DMS153 treated with DMSO at 0.1 percent for 48 hours (cell line): ENCODE measurements around the gene RAP1GAP2.
"Not testable (repeated sequence)": the region's sequence is repeated elsewhere in the genome, so short reads cannot be mapped to it uniquely, and the experiment has no call there.

Experiments used
- DNase-seq: peaks from one replicate; lab custom pipeline; 2025; ENCODE audit not compliant: unreplicated experiment; lab: John Stamatoyannopoulos, UW

The RAP1GAP2 gene

DNA sequence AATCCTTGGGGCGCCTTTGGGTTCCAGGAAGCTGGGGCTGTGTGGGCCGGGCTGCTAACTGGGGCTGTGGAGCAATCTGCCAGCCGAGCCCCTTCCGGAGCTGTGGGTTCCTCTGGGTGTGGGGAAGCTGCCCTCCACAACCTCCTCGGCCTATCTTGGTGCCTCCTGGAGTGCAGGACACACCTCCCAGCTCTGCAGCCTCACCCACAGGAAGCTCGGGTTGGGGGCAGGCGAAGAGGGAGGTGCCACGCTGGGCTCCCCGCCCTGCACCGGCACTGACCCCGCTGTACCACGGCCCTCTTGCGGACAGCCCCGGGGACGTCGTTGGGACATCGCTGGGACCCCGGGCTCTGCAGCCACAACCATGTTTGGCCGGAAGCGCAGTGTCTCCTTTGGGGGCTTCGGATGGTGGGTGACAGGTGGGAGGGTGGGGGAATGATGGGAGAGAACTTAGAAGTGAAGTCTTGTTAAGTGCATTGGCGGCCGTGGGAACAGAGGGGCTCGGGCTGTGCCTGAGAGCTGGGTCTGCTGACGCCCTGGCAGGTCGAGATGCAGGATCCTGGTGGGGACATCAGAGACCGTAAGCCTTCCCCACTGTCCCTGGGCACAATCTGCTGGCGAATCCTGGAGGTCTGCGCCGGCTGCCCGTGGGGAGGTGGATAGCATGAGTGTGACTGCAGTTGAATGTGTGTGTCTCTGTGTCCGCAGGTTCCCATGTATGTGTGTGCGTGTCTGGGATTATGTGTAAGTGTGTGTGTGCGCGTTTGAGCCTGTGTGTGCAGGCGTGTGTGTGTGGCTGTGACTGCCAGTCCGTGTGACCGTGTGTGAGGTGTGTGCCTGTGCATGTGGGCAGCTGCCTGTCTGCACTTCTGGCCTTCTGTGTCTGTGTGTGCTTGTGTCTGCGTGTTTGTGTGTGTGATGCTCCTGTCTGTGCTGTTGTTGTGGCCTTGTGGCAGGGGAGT is at the start of gene RAP1GAP2:
RAP1GAP2 (plus strand) TSS at position 275 of the 962 bp plus-strand sequence; CDS start at position 365, 90 bp downstream.
- no peak for DNase-seq

DNA sequence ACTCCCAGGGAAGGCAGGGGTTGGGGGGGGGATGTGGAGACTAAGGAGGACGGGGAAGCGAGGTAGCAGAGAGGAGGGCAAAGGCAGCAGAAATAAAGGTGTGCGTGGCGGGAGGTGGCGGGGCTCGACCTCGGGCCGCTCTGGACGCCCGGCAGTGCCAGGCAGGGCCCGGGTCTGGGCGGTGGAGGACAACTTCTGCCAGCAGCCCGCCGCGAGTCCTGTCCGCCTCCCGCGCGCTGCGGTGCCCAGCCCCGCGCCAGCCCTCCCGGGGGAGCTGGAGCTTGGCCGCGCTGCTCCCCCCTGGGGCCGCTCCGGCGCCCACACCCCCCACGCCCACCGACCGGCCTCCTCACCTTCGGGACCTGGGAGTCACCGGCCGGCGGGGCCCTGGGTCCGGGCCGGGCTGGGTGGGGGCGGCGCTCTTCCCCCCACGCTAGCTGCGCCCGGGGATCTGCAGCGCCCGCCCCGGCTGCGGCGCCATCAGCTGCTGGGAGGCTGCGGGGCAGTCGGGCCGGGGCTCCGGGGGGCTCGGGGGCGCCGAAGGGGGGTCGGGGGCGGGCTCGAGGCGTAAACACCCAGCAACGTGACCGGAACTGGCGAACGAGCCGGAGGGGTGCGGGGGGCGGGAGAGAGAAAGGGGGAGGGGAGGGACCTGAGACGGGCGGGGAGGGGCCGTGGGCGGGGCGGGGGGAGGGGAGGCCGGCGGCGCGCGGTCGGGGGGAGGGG is 47.0 kb upstream of the RAP1GAP2 start, which contains the start of gene CCDC92B:
CCDC92B (minus strand) TSS at position 595 of the 726 bp plus-strand sequence. CDS start 14,507 bp downstream, outside the sequence.
- DNase-seq, result no peak

DNA sequence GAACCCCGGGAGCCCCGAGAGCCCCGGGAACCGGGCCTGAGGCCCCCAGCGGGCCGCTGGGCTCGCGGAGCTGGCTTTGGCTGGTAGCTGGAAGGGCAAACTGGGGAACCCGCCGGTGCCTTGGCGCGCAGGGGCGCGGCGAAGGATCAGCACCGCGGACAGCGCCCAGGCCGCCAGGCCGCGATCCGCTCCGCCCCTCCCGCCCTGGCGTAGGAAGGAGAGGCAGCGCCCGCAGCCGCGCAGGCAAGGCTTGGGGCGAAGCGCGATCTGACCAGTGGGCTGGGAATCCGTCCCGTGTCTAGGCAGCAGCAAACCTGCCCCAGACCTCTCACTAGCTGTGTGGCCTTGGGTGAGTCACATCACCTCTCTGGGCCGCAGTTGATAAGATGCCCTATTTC is 46.5 kb upstream of the RAP1GAP2 start:
- DNase-seq, result no peak

DNA sequence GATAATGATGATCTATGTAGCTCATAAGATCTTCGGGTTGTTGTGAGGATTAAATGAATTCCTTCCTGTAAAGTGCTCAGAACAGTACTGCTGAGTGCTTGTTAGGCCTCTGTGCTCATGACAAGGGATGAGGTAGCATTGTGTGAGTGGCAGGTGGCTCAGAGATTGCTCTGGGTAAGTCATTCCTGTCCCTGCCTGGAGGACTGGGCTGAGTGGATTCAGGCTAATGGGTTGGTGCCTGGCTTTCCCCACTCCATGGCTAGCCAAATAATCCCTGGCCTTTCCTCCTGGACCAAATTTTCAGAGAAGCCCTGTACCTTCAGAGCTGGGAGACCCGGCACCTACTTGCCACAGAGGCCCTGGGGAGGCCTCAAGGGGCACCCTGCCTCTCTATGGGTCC is 45.5 kb upstream of the RAP1GAP2 start:
- DNase-seq, result no peak

DNA sequence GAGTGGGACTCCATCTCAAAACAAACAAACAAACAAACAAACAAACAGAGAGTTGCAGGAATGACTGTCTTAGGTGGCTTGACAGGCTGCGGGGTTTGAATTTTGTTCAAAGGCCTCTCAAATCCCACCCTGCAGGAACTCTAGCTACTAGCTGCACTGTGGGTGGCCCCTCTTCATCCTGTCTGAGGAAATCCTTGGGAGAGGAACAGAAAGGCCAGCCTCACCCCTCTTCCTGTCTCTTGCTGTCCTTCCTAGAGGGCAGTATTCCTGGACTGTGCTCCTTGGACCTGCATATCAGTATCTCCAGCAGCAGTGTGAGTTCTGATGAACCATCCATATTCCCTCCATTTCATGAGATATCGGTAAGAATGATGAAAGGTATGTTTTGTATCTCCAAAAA is 44.7 kb upstream of the RAP1GAP2 start:
- DNase-seq, result no peak

DNA sequence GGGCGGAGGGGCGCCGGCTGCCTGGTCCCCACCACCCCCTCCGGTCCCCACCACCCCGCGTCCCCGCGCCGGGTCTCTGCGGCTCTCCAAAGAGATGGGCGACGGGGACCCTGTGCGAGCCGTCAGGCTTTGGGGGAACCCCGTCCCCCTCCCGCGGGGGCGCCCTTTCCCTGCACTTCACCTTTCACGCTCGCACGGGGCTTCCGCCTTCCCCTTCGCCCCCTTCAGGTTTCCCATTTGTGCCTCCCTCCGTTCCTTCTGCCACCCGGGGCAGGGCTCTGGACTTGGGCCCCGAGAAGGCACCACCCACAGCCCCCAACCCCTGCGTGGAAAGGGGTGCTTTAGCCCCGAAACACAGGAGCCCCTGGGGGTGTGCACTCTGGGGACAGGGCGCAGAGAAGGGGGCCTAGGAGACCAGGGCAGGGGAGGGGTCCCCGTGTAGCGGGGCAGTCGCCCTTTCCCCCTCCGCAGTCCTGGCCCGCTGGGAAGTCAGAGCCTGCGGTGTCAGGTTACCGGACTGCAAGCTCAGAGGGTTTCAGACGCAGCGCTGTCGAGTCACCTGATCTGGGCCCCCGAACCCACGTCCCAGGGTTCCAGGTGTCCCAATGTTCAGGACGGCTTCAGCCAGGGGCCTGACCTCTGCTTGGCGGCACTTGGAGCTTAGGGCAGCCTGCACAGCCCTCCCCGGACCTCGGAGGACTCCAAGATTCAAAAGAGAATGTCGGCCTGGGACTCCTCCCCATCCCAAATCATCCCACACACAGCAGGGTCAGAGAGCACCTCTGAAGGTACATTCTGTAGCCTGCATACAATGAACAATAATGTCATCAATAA is 40.1 kb upstream of the RAP1GAP2 start:
- no peak for DNase-seq

DNA sequence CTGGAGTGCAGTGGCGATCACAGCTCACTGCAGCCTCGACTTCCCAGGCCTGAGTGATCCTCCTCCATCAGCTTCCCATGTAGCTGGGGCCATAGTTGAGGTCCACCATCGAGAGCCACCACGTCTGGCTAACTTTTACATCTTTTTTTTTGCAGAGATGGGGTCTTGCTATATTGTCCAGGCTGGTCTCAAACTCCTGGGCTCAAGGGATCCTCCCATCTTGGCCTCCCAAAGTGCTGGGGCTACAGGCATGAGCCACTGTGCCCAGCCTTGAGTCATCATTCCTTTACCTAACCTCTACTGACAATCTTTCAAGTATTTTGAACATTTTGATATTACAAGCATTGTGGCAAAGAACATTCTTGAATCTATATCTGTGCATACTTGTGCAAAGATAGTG is 37.4 kb upstream of the RAP1GAP2 start:
- DNase-seq, result no peak

DNA sequence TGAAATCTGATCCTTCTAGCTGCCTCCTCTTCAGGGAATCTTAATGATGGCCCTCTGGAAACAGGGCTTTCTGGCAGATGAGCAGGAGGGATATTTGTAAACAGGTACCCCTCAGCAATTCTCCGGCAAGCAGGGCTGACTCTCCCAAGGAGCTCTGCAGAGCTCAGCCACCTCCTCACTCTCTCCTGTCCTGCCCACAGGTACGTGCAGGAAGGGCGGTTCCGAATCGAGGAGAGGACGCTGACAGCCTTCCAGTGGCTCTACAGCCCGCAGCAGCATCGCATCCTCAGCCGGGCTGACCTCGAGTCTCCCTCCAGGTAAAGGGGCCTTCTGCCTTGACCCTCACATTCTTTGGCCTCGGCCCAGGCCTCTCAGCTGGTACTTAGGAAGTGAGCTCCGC is 26.1 kb upstream of the RAP1GAP2 start:
- DNase-seq, result no peak

DNA sequence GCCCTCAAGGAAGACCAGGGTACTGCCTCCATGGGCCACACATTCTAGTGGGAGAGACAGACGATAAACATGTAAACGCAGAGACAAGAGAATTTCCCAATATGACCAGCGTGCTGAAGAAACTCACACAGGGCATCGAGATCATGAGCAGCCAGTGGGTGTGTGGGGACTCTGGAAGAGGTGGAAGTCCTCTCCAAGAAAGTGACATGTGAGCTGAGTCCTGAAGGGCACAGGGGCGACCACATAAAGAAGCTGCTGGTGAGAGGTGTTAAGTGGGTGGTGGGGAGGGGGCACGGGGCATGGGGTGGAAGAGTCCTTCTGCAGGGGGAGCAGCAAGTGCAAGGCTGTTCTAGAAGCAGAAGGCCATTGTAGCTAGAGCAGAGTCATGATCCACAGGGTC is 21.0 kb upstream of the RAP1GAP2 start:
- no peak for DNase-seq

DNA sequence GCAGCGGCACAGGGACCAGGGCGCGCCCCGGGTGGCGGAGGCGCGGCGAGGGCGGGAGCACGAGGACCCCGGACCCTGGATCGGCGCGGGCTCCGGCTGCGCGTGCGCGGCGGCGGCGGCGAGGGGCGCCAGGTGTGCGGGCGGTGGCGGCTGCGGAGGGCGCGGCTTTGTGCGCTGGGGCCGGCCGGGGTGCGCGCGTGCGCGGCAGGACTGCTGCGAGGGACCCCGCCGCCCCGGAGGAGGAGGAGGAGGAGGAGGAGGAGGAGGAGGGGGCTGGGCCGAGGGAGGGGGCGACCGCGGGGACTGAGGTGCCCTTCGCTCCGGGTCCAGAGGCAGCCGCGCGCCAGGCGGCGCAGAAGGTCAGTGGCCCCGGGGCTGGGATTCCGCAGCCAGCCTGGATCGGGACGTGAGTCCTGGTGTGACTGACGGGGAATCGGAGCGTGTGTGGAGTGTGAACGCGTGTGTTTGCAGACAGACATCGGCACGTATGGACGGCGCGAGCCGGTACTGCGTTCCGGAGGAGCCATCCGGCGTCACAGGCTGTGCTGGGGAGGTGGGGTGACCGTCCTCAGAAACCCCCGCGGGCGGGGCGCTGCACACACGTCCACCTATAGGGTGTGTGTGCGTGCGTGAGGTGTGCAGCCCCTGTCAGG is 19.5 kb upstream of the RAP1GAP2 start:
- DNase-seq, result no peak

DNA sequence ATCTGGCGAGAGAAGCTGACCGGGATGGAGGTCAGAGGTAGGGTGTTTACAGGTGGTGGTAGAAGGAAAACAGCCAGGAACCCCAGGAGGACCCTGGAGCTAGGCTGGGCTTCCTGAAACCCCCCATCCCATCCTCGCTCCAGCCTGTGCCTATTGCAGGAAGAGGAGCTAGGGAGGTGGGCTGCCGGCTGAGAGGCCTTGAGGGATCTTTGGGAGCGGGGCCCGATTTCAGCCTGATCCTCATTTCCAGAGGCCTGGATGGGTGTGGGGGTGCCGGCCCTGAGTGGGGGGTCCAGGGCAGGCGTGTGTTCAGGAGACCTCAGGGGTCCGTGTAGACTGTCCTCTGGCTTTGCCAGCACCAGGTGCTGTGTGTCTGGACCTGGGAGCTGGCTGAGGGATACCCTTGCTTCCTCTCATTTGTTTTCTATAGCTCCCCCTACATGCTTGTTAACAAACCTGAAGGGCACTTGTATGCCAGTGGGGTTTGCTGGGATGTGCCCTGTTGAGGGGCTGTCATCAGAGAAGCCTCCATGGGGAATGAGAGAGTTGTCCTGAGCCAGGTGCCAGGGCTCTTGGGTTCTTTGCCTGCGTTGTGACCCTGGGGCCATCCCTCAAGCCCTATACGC is 18.9 kb upstream of the RAP1GAP2 start:
- no peak for DNase-seq

DNA sequence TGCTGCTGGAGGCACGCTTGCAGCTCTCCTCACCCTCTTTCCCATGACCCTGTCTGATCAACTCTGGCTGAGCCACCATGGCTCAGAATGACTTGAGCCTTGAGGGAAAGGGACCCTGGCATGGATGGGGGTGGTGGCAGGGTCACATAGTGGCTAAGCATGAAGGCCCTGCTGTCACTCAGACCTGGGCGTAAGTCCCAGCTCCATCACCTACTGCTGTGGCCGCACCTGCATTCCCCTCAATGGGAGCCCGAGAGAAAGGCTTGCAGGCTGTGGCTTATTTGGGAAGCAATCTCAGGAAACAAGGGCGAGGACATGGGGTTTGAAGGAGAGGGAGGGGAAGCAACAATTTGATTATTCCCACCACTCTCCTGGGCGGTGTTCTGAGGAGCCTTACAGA is 17.7 kb upstream of the RAP1GAP2 start:
- no peak for DNase-seq

DNA sequence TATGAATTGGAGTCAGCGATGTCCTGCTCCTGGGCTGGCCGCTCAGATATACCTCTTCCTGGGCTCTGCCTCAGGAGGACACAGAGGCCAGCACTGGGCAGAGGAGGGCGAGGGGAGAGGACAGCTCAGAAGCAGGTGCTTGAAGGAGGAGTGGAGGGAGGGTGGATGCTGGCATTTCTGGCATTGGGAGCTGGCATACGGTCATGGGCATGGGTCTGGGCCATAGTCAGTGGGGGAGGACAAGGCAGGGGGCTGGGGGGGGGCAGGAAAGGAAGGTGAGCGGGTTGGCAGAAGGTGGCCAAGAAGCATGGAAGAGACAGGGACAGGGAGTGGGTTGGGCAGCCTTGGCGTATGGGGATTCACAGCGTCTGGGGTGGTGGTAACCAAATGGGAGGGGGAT is 16.7 kb upstream of the RAP1GAP2 start:
- no peak for DNase-seq

DNA sequence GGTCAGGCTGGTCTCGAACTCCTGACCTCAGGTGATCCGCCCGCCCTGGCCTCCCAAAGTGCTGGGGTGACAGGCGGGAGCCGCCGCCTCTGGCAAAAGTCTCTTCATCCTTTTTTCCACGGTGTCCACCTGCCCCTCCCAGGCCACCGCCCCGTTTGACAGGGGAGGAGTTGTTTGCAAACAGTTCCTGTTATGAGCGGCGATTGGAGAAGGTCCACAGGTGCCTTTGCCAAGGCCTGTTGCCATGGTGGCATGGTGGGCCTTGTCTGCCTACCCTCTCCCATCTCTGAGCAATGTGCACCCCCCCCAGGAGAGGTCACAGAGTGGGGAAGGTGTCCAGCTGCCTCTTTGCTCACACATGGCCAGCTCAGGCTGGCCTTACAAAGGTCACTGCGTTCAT is 16.0 kb upstream of the RAP1GAP2 start:
- DNase-seq, result no peak

DNA sequence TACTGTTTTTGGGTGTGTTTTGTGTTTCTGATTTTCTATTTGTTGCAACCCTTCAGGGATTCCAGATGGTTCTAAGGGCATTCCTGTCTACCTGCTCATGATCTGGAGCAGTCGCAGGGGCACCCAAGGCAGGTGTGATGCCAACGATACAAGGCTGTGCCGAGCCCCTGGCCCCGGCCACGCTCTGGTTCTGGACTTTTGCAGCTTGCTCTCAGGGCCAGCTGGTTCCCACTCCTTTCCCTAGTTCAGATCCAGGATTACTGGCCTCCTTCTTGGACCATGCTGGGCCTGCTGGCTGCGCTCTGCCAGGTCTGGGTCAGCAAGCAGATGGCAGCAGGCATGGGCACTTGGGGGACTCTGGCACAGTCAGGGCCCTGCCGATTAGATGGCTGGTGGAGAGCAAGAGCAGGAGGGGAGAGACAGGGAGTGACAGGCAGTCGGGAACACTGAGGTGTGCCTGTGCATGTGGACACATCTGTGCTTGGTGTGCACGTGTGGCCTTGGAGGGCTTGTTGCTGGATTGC is 15.2 kb upstream of the RAP1GAP2 start:
- no peak for DNase-seq

DNA sequence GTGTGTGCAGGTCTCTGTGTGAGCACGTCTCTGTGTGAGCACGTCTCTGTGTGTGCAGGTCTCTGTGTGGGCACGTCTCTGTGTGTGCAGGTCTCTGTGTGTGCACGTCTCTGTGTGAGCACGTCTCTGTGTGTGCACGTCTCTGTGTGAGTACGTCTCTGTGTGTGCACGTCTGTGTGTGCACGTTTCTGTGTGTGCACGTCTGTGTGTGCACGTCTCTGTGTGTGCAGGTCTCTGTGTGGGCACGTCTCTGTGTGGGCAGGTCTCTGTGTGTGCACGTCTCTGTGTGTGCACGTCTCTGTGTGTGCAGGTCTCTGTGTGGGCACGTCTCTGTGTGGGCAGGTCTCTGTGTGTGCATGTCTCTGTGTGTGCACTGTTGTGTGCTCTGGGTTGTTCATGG is 14.6 kb upstream of the RAP1GAP2 start:
- not testable (repeated sequence) for DNase-seq

DNA sequence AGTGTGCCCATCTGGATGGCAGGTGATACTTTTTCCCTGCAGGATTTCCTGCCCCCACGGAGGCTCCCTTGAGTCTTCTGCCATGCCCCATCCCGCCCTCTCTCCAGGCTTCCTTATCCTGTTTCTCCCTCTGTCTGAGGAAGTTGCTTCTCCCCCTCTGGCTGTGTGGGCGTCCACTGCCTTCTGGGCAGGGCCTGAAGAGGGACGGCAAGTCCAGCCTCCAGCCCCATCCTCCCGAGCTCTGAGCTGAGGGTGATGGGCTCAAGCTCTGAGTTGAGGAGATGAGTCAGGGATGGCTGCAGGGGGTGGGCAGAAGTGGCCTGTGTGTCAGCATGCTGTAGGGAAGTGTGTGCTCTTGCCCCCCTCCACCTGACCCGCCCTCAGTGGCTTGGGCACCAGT is 14.2 kb upstream of the RAP1GAP2 start:
- DNase-seq, result no peak

DNA sequence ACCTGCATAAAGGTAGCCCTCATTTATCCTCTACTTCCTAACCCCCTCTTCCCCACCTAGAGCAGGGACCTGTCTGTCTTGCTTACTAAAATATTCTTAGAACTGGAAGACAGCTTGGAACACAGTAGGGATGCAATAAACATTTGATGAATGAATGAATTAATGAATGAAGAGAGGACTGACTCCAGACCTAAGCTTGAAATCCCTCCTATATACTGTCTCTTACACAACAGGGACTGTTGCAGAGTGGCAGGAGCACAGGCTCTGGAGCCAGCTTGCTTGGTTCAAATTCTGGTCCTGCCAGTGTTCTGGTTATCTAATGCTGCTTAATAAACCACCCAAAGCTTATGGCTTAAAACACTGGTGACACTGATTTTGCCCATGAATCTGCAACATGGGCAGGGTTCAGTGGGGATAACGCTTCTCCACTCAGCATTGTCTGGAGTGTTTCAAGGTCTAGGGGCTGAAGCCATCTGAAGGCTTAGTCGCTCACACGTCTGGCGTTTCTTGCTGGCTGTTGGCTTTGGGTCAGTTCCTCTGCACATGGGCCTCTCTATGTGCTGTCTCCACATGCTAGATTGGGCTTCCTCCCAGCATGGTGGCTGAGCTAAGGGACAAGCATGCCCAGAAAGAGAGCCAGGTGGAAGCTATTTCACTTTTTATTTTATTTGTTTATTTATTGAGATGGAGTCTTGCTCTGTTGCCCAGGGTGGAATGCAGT is 12.8 kb upstream of the RAP1GAP2 start:
- no peak for DNase-seq

DNA sequence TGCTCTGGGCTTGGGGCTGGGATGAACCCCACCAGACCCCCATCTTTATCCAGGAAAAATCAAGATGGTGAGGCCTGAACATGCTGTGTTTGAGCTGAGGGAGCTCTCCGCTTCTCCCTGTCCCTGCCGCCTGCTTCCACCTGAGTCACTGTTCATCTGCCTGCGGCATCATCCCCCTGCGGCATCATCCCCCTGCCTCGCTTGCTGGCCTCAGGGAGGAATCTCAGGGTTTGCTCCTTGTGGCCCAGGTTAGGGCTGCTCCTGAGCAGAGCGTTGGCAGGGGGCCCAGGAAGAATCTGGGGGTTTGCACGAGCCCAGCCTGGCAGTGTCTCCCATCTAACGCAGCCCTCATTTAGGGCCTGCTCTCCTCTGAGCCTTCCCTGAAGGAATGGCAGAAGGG is 11.4 kb upstream of the RAP1GAP2 start:
- DNase-seq, result no peak
